ENCODE measurements around the gene TRMT112. TPM values are rescaled to one million over a fixed set of nuclear protein-coding genes. Genes with fewer than 3 reads are reported as not detected.
A peak's percentile ranks its signal among the peaks of the same experiment; 100 is the strongest.

TRMT112 gene
- total RNA-seq, 6 experiments from 2014 or later: 58.0 to 122 (median 85.3) TPM

- Histone ChIP-seq H3K4me3 (peak overlapping the region; percentile 47 to 77 (median 68)), H3K4me1 (peaks cover 0 to 39% (median 13%) of the 10 kb centered on the region in 4 donors), H3K9me3 (no peaks in the 10 kb centered on the region), H3K27me3 (peaks cover 0 to 9% of the 10 kb centered on the region in 2 donors), H3K36me3 (no peaks in the 10 kb centered on the region), H3K27ac (peak overlapping the region; percentile 88 to 99 (median 97))
- DNase-seq (peak; percentile 93 to 95 (median 94)), ATAC-seq (peak; percentile 38 to 46 (median 43))
- intact Hi-C loops (cut with DNase I): no loop called here
- peak; percentile 82 to 91 (median 90) for TF ChIP-seq CTCF (IDR thresholded peaks at IDR 0.05)
- peak; percentile 17 for TF ChIP-seq POLR2A (IDR thresholded peaks at IDR 0.05)
- 0% methylated on average over 5 of the region's 46 CpGs for WGBS (ENCODE audit: insufficient coverage, low coverage, low lambda C conversion rate, missing lambda C conversion rate)
These were observed 12.9 kb downstream of the TRMT112 start for GRCh38 chr11:64304316-64305072.

- H3K4me3 ChIP-seq: peak overlapping the region; percentile 47 to 77 (median 68)
- H3K9me3 ChIP-seq: no peaks in the 10 kb centered on the region
- peaks cover 0 to 15% of the 10 kb centered on the region in 2 donors for H3K27me3 ChIP-seq
- H3K27ac ChIP-seq: peak overlapping the region in 2 of 3 donors; percentile 97 to 99
- peaks cover 0 to 39% (median 13%) of the 10 kb centered on the region in 4 donors for H3K4me1 ChIP-seq
- DNase-seq (no peak), ATAC-seq (no peak)
- TF ChIP-seq POLR2A (IDR thresholded peaks at IDR 0.05) (no peak), CTCF (IDR thresholded peaks at IDR 0.05) (no peak)
- intact Hi-C loops (cut with DNase I): no loop called here
- H3K36me3 ChIP-seq: no peaks in the 10 kb centered on the region
- WGBS (ENCODE audit: insufficient coverage, low coverage, low lambda C conversion rate, missing lambda C conversion rate): no CpG with 5 or more reads among the region's 5 CpGs
These were observed 13.4 kb downstream of the TRMT112 start for GRCh38 chr11:64304032-64304315.

GRCh38 chr11:64303109-64304031 is 14.0 kb downstream of the TRMT112 start:
- ATAC-seq (no peak), DNase-seq (no peak)
- Histone ChIP-seq H3K9me3 (no peaks in the 10 kb centered on the region), H3K27ac (peak overlapping the region in 1 of 3 donors; percentile 99), H3K4me3 (no peak overlapping the region), H3K4me1 (peaks cover 0 to 39% (median 13%) of the 10 kb centered on the region in 4 donors), H3K36me3 (no peaks in the 10 kb centered on the region), H3K27me3 (peaks cover 0 to 18% of the 10 kb centered on the region in 2 donors)
- 77% methylated on average over 9 of the region's 13 CpGs for WGBS (ENCODE audit: insufficient coverage, low coverage, low lambda C conversion rate, missing lambda C conversion rate)
- no peak for TF ChIP-seq POLR2A (IDR thresholded peaks at IDR 0.05)
- TF ChIP-seq CTCF (IDR thresholded peaks at IDR 0.05): no peak
- intact Hi-C loops (cut with DNase I): no loop called here

GRCh38 chr11:64299847-64300648 is 17.3 kb downstream of the TRMT112 start, which contains the start of gene CATSPERZ:
Gene CATSPERZ (plus strand): TSS chr11:64300358. CDS start chr11:64300411, 53 bp downstream.
- Histone ChIP-seq H3K27ac (no peak within 1 kb of the TSS), H3K4me1 (peaks cover 0 to 25% (median 9%) of the 10 kb centered on the region in 4 donors), H3K9me3 (no peaks in the 10 kb centered on the region), H3K27me3 (peaks cover 0 to 33% of the 10 kb centered on the region in 2 donors), H3K36me3 (no peaks in the 10 kb centered on the region), H3K4me3 (peak within 1 kb of the TSS in 2 of 3 donors; percentile 33 to 38)
- intact Hi-C loops (cut with DNase I): no loop called here
- no peak for TF ChIP-seq POLR2A (IDR thresholded peaks at IDR 0.05)
- TF ChIP-seq CTCF (IDR thresholded peaks at IDR 0.05): no peak
- WGBS (ENCODE audit: insufficient coverage, low coverage, low lambda C conversion rate, missing lambda C conversion rate): 6% methylated on average over 17 of the region's 54 CpGs
- DNase-seq (no peak), ATAC-seq (no peak)

All from right lobe of liver (tissue), 6 donors.